ENCODE data around the gene DOC2B.

GRCh38 chr17:218432-219110, 37.1 kb upstream of the DOC2B start:
- TF ChIP-seq RAD21 (IDR thresholded peaks at IDR 0.05; ENCODE audit: low read length) = no peak
- no peak for TF ChIP-seq GABPA (IDR thresholded peaks at IDR 0.05; ENCODE audit: low read depth)
